SU-DHL-6 (cell line): ENCODE data around the gene FSCN2.

Experiments
- CTCF ChIP-seq: fragments of 200-600 bp; sonication (generic); IDR thresholded peaks from one replicate; pipeline ENCODE4 v1.5.1; 2017; ENCODE audit warnings: antibody characterized with exemption, mild to moderate bottlenecking, low read length, moderate library complexity; ENCODE audit not compliant: insufficient read depth, poor library complexity, severe bottlenecking
- EZH2phosphoT487 ChIP-seq: fragments of 200-600 bp; sonication (generic), shearing (Covaris generic); conservative IDR thresholded peaks from 2 replicates; pipeline ENCODE4 v1.6.1; 2018; ENCODE audit warnings: mild to moderate bottlenecking, antibody characterized with exemption, low read length, moderate library complexity, mixed read lengths

DNA sequence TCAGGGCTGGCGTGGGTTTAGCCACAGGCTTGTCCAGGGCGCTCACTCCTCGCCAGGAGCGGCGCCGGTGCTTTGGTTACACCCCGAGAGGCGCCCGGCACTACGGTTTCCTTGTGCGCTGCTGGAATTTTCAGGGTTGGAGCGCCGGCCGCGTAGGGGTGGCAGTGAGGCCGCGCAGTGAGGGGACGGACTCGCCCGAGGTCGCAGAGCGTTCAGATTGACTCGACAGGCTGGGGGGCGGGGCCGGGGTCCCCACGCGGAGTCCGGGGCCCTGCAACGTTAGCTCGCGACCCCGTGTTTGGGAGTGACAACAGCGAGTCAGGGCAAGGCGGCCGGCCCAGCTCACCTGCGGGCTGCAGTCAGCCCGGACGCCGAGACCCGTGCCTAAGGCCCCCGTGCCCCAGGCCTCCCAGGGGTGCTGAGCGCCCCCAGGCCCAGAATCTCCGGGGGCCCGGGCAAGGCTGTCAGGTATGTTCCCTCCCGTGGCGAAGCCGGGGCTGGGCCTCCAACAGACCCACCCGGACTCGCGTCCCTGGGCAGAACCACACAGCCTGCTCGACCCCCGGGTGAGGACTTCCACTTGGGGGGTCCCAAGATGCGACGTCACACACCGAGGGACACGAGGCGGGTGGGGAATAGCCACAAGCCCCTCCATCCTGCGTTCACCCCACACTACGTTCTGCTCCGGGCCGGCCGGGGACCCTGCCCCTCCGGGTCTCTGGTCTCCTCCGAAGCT lies 14.3 kb upstream of the FSCN2 start:
- no peak for TF ChIP-seq CTCF
- TF ChIP-seq EZH2phosphoT487 = no peak
